Muscle of leg (tissue), 11 donors: ENCODE data around the gene LONP2. TPM values are rescaled to one million over a fixed set of nuclear protein-coding genes. Genes with fewer than 3 reads are reported as not detected.

Source experiments
- DNase-seq: peaks from one replicate; pipeline ENCODE4 v3.0.0; 2013
- H3K27ac ChIP-seq: one replicate; pipeline ENCODE4 v1.5.1; 2013; ENCODE audit warnings: mild to moderate bottlenecking, low read length, control low read depth
- H3K27me3 ChIP-seq: one replicate; pipeline ENCODE4 v1.6.1; 2013; ENCODE audit warnings: low read length; ENCODE audit not compliant: control insufficient read depth, insufficient read depth
- H3K36me3 ChIP-seq: one replicate; pipeline ENCODE4 v1.6.1; 2013; ENCODE audit warnings: low read length; ENCODE audit not compliant: control insufficient read depth, insufficient read depth
- H3K4me1 ChIP-seq: one replicate; pipeline ENCODE4 v1.6.1; 2013; ENCODE audit warnings: low read length; ENCODE audit not compliant: control insufficient read depth, insufficient read depth
- H3K4me3 ChIP-seq: one replicate; pipeline ENCODE4 v1.5.1; 2013; ENCODE audit warnings: low read length, control low read depth
- H3K9me3 ChIP-seq: replicated peaks from 2 replicates; pipeline ENCODE4 v1.6.1; 2013; ENCODE audit warnings: low read depth, low read length; ENCODE audit not compliant: control insufficient read depth
- WGBS: methylation state at CpG from one replicate; pipeline ENCODE4 v1.1.5; 2013; ENCODE audit warnings: missing lambda C conversion rate; ENCODE audit not compliant: insufficient coverage; 5-methylcytosine and 5-hydroxymethylcytosine counted together
- polyA plus RNA-seq, 8 donors: library from polyadenylated mRNA; unstranded; fragments of 120-200 nt; gene quantifications; one replicate each; pipeline versions ENCODE4 v1.2.1 to v1.2.3, GENCODE V29; 2013; ENCODE audit warnings: inconsistent platforms in 1 of 8, low replicate concordance in 1 of 8; ENCODE audit not compliant: insufficient read length in 8 of 8, insufficient read depth in 1 of 8
- total RNA-seq: library from RNA; stranded (reverse); fragments of 120-200 nt; gene quantifications from one replicate; pipeline ENCODE4 v1.2.4, GENCODE V29; 2013

LONP2 gene
- total and polyA plus RNA-seq, 9 donors, result 33.8 to 49.3 (median 40.3) TPM

GRCh38 chr16:48330189-48330840 is 86.2 kb downstream of the LONP2 start:
- H3K4me3 ChIP-seq, result no peak overlapping the region
- no CpG with 5 or more reads among the region's 2 CpGs for WGBS

GRCh38 chr16:48330841-48331192 is 86.7 kb downstream of the LONP2 start:
- no peak overlapping the region for H3K4me3 ChIP-seq
- H3K27me3 ChIP-seq, result no peaks in the 10 kb centered on the region
- no peak for DNase-seq
- no CpG with 5 or more reads among the region's 3 CpGs for WGBS
- H3K36me3 ChIP-seq, result peaks cover 18% of the 10 kb centered on the region
- H3K4me1 ChIP-seq, result no peaks in the 10 kb centered on the region
- H3K27ac ChIP-seq, result no peak overlapping the region
- H3K9me3 ChIP-seq, result no peaks in the 10 kb centered on the region

More at GRCh38 chr16:48330189-48330840, 86.2 kb downstream of the LONP2 start:
- DNase-seq, result no peak
- Histone ChIP-seq H3K9me3 (no peaks in the 10 kb centered on the region), H3K36me3 (peaks cover 18% of the 10 kb centered on the region), H3K27ac (no peak overlapping the region), H3K27me3 (no peaks in the 10 kb centered on the region), H3K4me1 (no peaks in the 10 kb centered on the region)

GRCh38 chr16:48332978-48333377 is 88.9 kb downstream of the LONP2 start:
- no peaks in the 10 kb centered on the region for H3K27me3 ChIP-seq
- H3K36me3 ChIP-seq, result peaks cover 24% of the 10 kb centered on the region
- WGBS, result no CpG with 5 or more reads among the region's 5 CpGs
- no peaks in the 10 kb centered on the region for H3K9me3 ChIP-seq
- no peaks in the 10 kb centered on the region for H3K4me1 ChIP-seq
- no peak overlapping the region for H3K4me3 ChIP-seq
- no peak overlapping the region for H3K27ac ChIP-seq
- DNase-seq, result no peak

- Histone ChIP-seq H3K4me1 (no peaks in the 10 kb centered on the region), H3K9me3 (no peaks in the 10 kb centered on the region), H3K27ac (no peak overlapping the region), H3K27me3 (no peaks in the 10 kb centered on the region), H3K36me3 (peaks cover 26% of the 10 kb centered on the region), H3K4me3 (no peak overlapping the region)
- no peak for DNase-seq
- 75% methylated on average over 4 of the region's 9 CpGs for WGBS
These were observed 90.2 kb downstream of the LONP2 start for GRCh38 chr16:48334325-48334724.

GRCh38 chr16:48335961-48336360 is 91.9 kb downstream of the LONP2 start:
- 78% methylated on average over 3 of the region's 3 CpGs for WGBS
- no peak for DNase-seq
- no peak overlapping the region for H3K27ac ChIP-seq

GRCh38 chr16:48340054-48340453 is 96.0 kb downstream of the LONP2 start:
- Histone ChIP-seq H3K27ac (no peak overlapping the region), H3K36me3 (peaks cover 29% of the 10 kb centered on the region), H3K27me3 (no peaks in the 10 kb centered on the region), H3K4me3 (no peak overlapping the region), H3K4me1 (no peaks in the 10 kb centered on the region), H3K9me3 (no peaks in the 10 kb centered on the region)
- WGBS, result no CpG with 5 or more reads among the region's 1 CpG
- DNase-seq, result no peak

More at GRCh38 chr16:48335961-48336360, 91.9 kb downstream of the LONP2 start:
- no peaks in the 10 kb centered on the region for H3K4me1 ChIP-seq
- H3K9me3 ChIP-seq, result no peaks in the 10 kb centered on the region
- H3K27me3 ChIP-seq, result no peaks in the 10 kb centered on the region
- peaks cover 28% of the 10 kb centered on the region for H3K36me3 ChIP-seq
- no peak overlapping the region for H3K4me3 ChIP-seq

GRCh38 chr16:48342591-48342990 is 98.5 kb downstream of the LONP2 start:
- WGBS, result 83% methylated on average over 1 of the region's 2 CpGs
- DNase-seq, result no peak
- H3K36me3 ChIP-seq, result peaks cover 21% of the 10 kb centered on the region
- no peaks in the 10 kb centered on the region for H3K9me3 ChIP-seq
- no peak overlapping the region for H3K4me3 ChIP-seq
- no peak overlapping the region for H3K27ac ChIP-seq
- H3K4me1 ChIP-seq, result no peaks in the 10 kb centered on the region
- no peaks in the 10 kb centered on the region for H3K27me3 ChIP-seq

- Histone ChIP-seq H3K36me3 (peaks cover 32% of the 10 kb centered on the region), H3K9me3 (no peaks in the 10 kb centered on the region), H3K4me3 (no peak overlapping the region), H3K4me1 (peaks cover 2% of the 10 kb centered on the region), H3K27me3 (no peaks in the 10 kb centered on the region), H3K27ac (no peak overlapping the region)
- DNase-seq, result no peak
- 89% methylated on average over 15 of the region's 20 CpGs for WGBS
These were observed 103.2 kb downstream of the LONP2 start for GRCh38 chr16:48347191-48347865.

GRCh38 chr16:48347980-48348379 is 103.9 kb downstream of the LONP2 start:
- DNase-seq, result peak; percentile 59

GRCh38 chr16:48350736-48351135 is 106.6 kb downstream of the LONP2 start:
- H3K27ac ChIP-seq, result no peak overlapping the region
- peaks cover 30% of the 10 kb centered on the region for H3K36me3 ChIP-seq
- peaks cover 5% of the 10 kb centered on the region for H3K4me1 ChIP-seq
- H3K4me3 ChIP-seq, result no peak overlapping the region
- no peak for DNase-seq
- no peaks in the 10 kb centered on the region for H3K9me3 ChIP-seq
- no peaks in the 10 kb centered on the region for H3K27me3 ChIP-seq
- 100% methylated on average over 2 of the region's 3 CpGs for WGBS

More at GRCh38 chr16:48347980-48348379, 103.9 kb downstream of the LONP2 start:
- Histone ChIP-seq H3K27me3 (no peaks in the 10 kb centered on the region), H3K27ac (no peak overlapping the region), H3K4me3 (no peak overlapping the region), H3K36me3 (peaks cover 31% of the 10 kb centered on the region), H3K4me1 (peaks cover 2% of the 10 kb centered on the region), H3K9me3 (no peaks in the 10 kb centered on the region)
- no CpG with 5 or more reads among the region's 4 CpGs for WGBS
